Psoas muscle (tissue), 8 donors: ENCODE results near the gene MPI. TPM values are rescaled to one million over a fixed set of nuclear protein-coding genes. Genes with fewer than 3 reads are reported as not detected.

Experiments
- ATAC-seq, 4 donors: fragments of 200-7000 bp; cut with Tn5 transposase; one replicate each; pipeline ENCODE4 v1.9.1; 2020; ENCODE audit warnings: moderate library complexity in 3 of 4, mild to moderate bottlenecking in 2 of 4
- DNase-seq, 2 donors: peaks; one replicate each; pipeline ENCODE4 v3.0.0-alpha.2; 2020
- H3K27ac ChIP-seq: fragments of 200-600 bp; one replicate; pipeline ENCODE4 v1.8.0; 2022
- H3K27me3 ChIP-seq, 3 donors: fragments of 200-600 bp in 1 of 3; one replicate each; pipeline versions ENCODE4 v1.6.1 to v1.8.0; 2013 to 2022; ENCODE audit warnings: low read length in 2 of 3, mild to moderate bottlenecking in 2 of 3, moderate library complexity in 1 of 3; ENCODE audit not compliant: insufficient read depth in 3 of 3
- H3K36me3 ChIP-seq, 2 donors: fragments of 200-600 bp in 1 of 2; one replicate each; pipeline versions ENCODE4 v1.6.1 to v1.8.0; 2013 to 2022; ENCODE audit warnings: low read depth in 1 of 2, mild to moderate bottlenecking in 1 of 2, moderate library complexity in 1 of 2; ENCODE audit not compliant: insufficient read depth in 1 of 2
- H3K4me1 ChIP-seq: fragments of 200-600 bp; one replicate; pipeline ENCODE4 v1.8.0; 2022
- H3K4me3 ChIP-seq: fragments of 200-600 bp; one replicate; pipeline ENCODE4 v1.8.0; 2022; ENCODE audit warnings: mild to moderate bottlenecking
- H3K9me3 ChIP-seq: fragments of 200-600 bp; one replicate; pipeline ENCODE4 v1.8.0; 2022
- CTCF ChIP-seq: fragments of 200-600 bp; IDR thresholded peaks from one replicate; pipeline ENCODE4 v1.8.0; 2022; ENCODE audit warnings: antibody characterized with exemption
- WGBS, 3 donors: extraction: QIAGEN DNeasy Blood & Tissue Kit; methylation state at CpG; one replicate each; pipeline versions ENCODE4 v1.1.6 to v1.1.7; 2013; 5-methylcytosine and 5-hydroxymethylcytosine counted together
- intact Hi-C, 2 donors: fragments of 100-400 bp; cut with DNase I; formaldehyde crosslinking; loops; one replicate each; pipeline versions ENCODE4 v1.11.0 to v1.14.2; 2022
- polyA plus RNA-seq, 3 donors: library from polyadenylated mRNA; stranded (reverse); fragments of 200-250 nt; gene quantifications; one replicate each; pipeline ENCODE4 v1.2.3, GENCODE V29; 2013
- total RNA-seq, 4 donors: library from RNA; stranded (reverse); fragmentation: NEBNext Ultra II Directional in 2 of 4; extraction: Animal tissue kit (Norgen Biotek cat#: 25700) in 2 of 4; gene quantifications; one replicate each; pipeline versions ENCODE4 v1.2.1 to v1.2.4, GENCODE V29; 2021 to 2023
- donor health status: healthy with polysubstance abuse.
- donor health status: DM: no; HTN: no; CAD: no; lungs with moderate emphysema.
- donor health status: Bipolar disorder and iron deficiency.
- donor health status: healthy.
- donor health status: DM: yes; HTN: yes; CAD: no.
- donor health status: DM: no; HTN: no; CAD: no.
- donor health status: DM: no; HTN: no; CAD: no.
- donor health status: DM: yes; HTN: yes; CAD: no.

The MPI gene
- total and polyA plus RNA-seq, 7 donors = 26.4 to 61.2 (median 42.1) TPM

DNA sequence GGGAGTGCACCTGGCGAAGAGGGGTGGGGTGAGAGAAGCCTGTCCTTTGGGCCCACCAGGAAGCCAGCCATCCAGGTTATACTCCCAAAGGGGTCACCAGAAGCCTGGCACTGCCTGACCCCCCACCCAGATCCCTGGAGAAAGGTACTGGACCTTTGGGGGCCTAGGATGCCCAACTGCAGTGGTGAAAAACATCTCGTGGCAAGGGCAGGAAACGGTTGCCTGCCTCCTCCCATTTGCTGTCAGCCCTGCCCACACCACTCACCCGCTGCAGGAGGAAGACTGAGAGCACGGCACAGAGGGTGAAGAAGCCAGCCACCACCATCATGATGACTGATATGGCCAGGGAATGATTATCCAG lies 44.7 kb upstream of the MPI start:
- Histone ChIP-seq H3K9me3 (no peaks in the 10 kb centered on the region), H3K4me3 (no peak overlapping the region), H3K36me3 (peaks cover 0 to 66% of the 10 kb centered on the region in 2 donors), H3K27me3 (no peaks in the 10 kb centered on the region), H3K4me1 (peaks cover 19% of the 10 kb centered on the region), H3K27ac (no peak overlapping the region)
- intact Hi-C loops = no loop called here
- no peak for TF ChIP-seq CTCF
- no peak for ATAC-seq
- DNase-seq = no peak
- 68 to 83% (median 78%) methylated on average over 5 of the region's 5 CpGs for WGBS, 3 donors

DNA sequence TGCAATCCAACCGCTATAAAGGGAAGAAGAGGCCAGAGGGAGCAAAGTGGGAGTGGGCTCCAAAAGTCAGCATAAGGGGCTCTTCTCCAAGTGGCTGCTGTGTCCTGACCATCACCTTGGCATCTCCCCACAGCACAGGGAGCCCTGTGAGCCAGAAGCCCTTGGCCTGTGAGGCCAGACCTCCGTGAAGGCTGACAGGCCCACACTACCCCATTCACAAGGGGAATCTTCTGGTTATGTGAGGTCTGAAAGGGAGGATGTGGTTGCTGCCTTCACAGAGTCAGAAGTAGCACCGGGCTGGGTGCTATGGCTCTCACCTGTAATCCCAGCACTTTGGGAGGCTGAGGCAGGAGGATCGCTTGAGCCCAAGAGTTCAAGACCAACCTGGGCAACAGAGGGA lies 44.3 kb upstream of the MPI start:
- no peaks in the 10 kb centered on the region for H3K27me3 ChIP-seq
- intact Hi-C loops = no loop called here
- peaks cover 19% of the 10 kb centered on the region for H3K4me1 ChIP-seq
- WGBS, 3 donors = 85 to 90% (median 87%) methylated on average over 4 of the region's 4 CpGs
- no peak overlapping the region for H3K4me3 ChIP-seq
- H3K9me3 ChIP-seq = no peaks in the 10 kb centered on the region
- H3K27ac ChIP-seq = no peak overlapping the region
- peaks cover 0 to 66% of the 10 kb centered on the region in 2 donors for H3K36me3 ChIP-seq
- DNase-seq = no peak
- ATAC-seq = no peak
- no peak for TF ChIP-seq CTCF

GRCh38 chr15:74847432-74847831 lies 42.4 kb upstream of the MPI start:
- no peak for TF ChIP-seq CTCF
- peaks cover 19% of the 10 kb centered on the region for H3K4me1 ChIP-seq
- DNase-seq (peak in 1 of 2 donors; percentile 75), ATAC-seq (peak in 3 of 4 donors; percentile 19 to 54 (median 47))
- peaks cover 0 to 75% of the 10 kb centered on the region in 2 donors for H3K36me3 ChIP-seq
- H3K4me3 ChIP-seq = no peak overlapping the region
- H3K27me3 ChIP-seq = no peaks in the 10 kb centered on the region
- intact Hi-C loops = no loop called here
- 22 to 45% (median 27%) methylated on average over 3 of the region's 3 CpGs for WGBS, 3 donors
- H3K27ac ChIP-seq = peak overlapping the region; percentile 21
- no peaks in the 10 kb centered on the region for H3K9me3 ChIP-seq

- no peaks in the 10 kb centered on the region for H3K9me3 ChIP-seq
- H3K4me3 ChIP-seq = no peak overlapping the region
- peaks cover 0 to 90% of the 10 kb centered on the region in 2 donors for H3K36me3 ChIP-seq
- H3K27me3 ChIP-seq = no peaks in the 10 kb centered on the region
- no peak for TF ChIP-seq CTCF
- no peak overlapping the region for H3K27ac ChIP-seq
- peaks cover 20% of the 10 kb centered on the region for H3K4me1 ChIP-seq
- intact Hi-C loops = no loop called here
- no peak for ATAC-seq
- 98 to 99% (median 98%) methylated on average over 4 of the region's 4 CpGs for WGBS, 3 donors
- DNase-seq = no peak
Observed at GRCh38 chr15:74850393-74850792, 39.4 kb upstream of the MPI start.

DNA sequence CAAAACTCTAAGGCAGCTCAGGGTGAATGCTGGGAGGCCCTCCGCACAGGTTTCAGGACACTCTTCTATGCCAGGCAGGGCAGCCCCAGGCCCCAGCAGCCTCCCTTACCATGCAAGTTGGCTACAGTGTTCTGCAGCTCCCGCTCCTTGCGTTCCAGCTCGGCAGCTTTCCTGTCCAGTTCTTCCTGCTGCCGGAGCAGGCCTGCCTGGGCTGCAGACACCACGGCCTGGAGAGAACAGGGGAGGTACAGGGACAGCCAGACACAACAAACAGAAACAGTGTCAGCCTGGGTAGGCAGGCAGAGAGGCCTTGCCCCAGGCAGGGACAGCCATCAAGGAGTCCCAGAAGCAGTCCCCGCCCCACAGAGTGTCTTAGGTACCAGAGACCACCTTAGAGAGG lies 37.9 kb upstream of the MPI start:
- Histone ChIP-seq H3K27me3 (no peaks in the 10 kb centered on the region), H3K4me3 (no peak overlapping the region), H3K36me3 (peaks cover 0 to 75% of the 10 kb centered on the region in 2 donors), H3K9me3 (no peaks in the 10 kb centered on the region), H3K27ac (no peak overlapping the region), H3K4me1 (peaks cover 34% of the 10 kb centered on the region)
- no peak for ATAC-seq
- intact Hi-C loops = no loop called here
- TF ChIP-seq CTCF = no peak
- WGBS, 3 donors = 93 to 95% (median 94%) methylated on average over 7 of the region's 7 CpGs
- no peak for DNase-seq
